Liver (tissue), 9 donors: Measurements from ENCODE around the gene CRYBG1. TPM values are rescaled to one million over a fixed set of nuclear protein-coding genes. Genes with fewer than 3 reads are reported as not detected.

Experiments used
- DNase-seq: peaks from one replicate; pipeline ENCODE4 v3.0.0-alpha.2; 2017; ENCODE audit warnings: low spot score
- H3K27ac ChIP-seq, 2 donors: one replicate each; pipeline ENCODE4 v1.7.0; 2013; ENCODE audit warnings: inconsistent platforms in 2 of 2, low read length in 2 of 2, control low read depth in 1 of 2, low read depth in 1 of 2, mild to moderate bottlenecking in 1 of 2
- H3K27me3 ChIP-seq, 4 donors: one replicate each; pipeline versions ENCODE4 v1.6.1 to v1.7.0; 2013; ENCODE audit warnings: low read length in 3 of 4, inconsistent platforms in 1 of 4, mild to moderate bottlenecking in 1 of 4, moderate library complexity in 1 of 4; ENCODE audit not compliant: control insufficient read depth in 4 of 4, insufficient read depth in 4 of 4
- H3K36me3 ChIP-seq, 4 donors: one replicate each; pipeline versions ENCODE4 v1.6.1 to v1.7.0; 2013; ENCODE audit warnings: low read length in 3 of 4, mild to moderate bottlenecking in 3 of 4, low read depth in 1 of 4, moderate library complexity in 1 of 4; ENCODE audit not compliant: control insufficient read depth in 4 of 4, insufficient read depth in 3 of 4
- H3K4me1 ChIP-seq, 4 donors: one replicate each; pipeline versions ENCODE4 v1.6.1 to v1.7.0; 2013; ENCODE audit warnings: low read length in 3 of 4, mild to moderate bottlenecking in 3 of 4, moderate library complexity in 1 of 4; ENCODE audit not compliant: control insufficient read depth in 4 of 4, insufficient read depth in 4 of 4
- H3K4me3 ChIP-seq, 3 donors: one replicate each; pipeline versions ENCODE4 v1.6.1 to v1.7.0; 2013; ENCODE audit warnings: low read length in 3 of 3, control low read depth in 1 of 3, low read depth in 1 of 3, mild to moderate bottlenecking in 1 of 3
- H3K9ac ChIP-seq, 2 donors: one replicate each; pipeline ENCODE4 v1.7.0; 2013; ENCODE audit warnings: low read length in 2 of 2, mild to moderate bottlenecking in 2 of 2, moderate library complexity in 2 of 2, control low read depth in 1 of 2, low read depth in 1 of 2
- H3K9me3 ChIP-seq, 4 donors: one replicate each; pipeline versions ENCODE4 v1.6.1 to v1.7.0; 2013; ENCODE audit warnings: low read length in 3 of 4; ENCODE audit not compliant: control insufficient read depth in 4 of 4
- ATF3 ChIP-seq: IDR thresholded peaks from 2 replicates; pipeline ENCODE4 v1.6.1; 2016; ENCODE audit warnings: antibody characterized with exemption
- EGR1 ChIP-seq, 2 donors: IDR thresholded peaks; 2 replicates each; pipeline ENCODE4 v1.6.1; 2016 to 2018; ENCODE audit warnings: antibody characterized with exemption in 2 of 2, low read depth in 2 of 2
- FOXA1 ChIP-seq: IDR thresholded peaks from 2 replicates; pipeline ENCODE4 v1.6.1; 2016; ENCODE audit warnings: antibody characterized with exemption
- FOXA2 ChIP-seq: IDR thresholded peaks from 2 replicates; pipeline ENCODE4 v1.6.1; 2016; ENCODE audit warnings: antibody characterized with exemption
- GABPA ChIP-seq, 2 donors: IDR thresholded peaks in 1 of 2; conservative IDR thresholded peaks in 1 of 2; 2 replicates each; pipeline ENCODE4 v1.6.1; 2016; ENCODE audit warnings: antibody characterized with exemption in 2 of 2, mild to moderate bottlenecking in 1 of 2, moderate library complexity in 1 of 2
- HNF4A ChIP-seq, 2 donors: conservative IDR thresholded peaks; 2 replicates each; pipeline ENCODE4 v1.6.1; 2016; ENCODE audit warnings: antibody characterized with exemption in 2 of 2, mild to moderate bottlenecking in 2 of 2
- HNF4G ChIP-seq: IDR thresholded peaks from 2 replicates; pipeline ENCODE4 v1.6.1; 2016; ENCODE audit warnings: antibody characterized with exemption
- RAD21 ChIP-seq, 2 donors: IDR thresholded peaks; 2 replicates each; pipeline ENCODE4 v1.6.1; 2016; ENCODE audit warnings: antibody characterized with exemption in 2 of 2, mild to moderate bottlenecking in 2 of 2
- RXRA ChIP-seq, 2 donors: IDR thresholded peaks; 2 replicates each; pipeline ENCODE4 v1.6.1; 2017 to 2018; ENCODE audit warnings: antibody characterized with exemption in 2 of 2, mild to moderate bottlenecking in 1 of 2
- SP1 ChIP-seq: IDR thresholded peaks from 2 replicates; pipeline ENCODE4 v1.6.1; 2018; ENCODE audit warnings: antibody characterized with exemption, mild to moderate bottlenecking
- TAF1 ChIP-seq: conservative IDR thresholded peaks from 2 replicates; pipeline ENCODE4 v1.6.1; 2016; ENCODE audit warnings: antibody characterized with exemption, mild to moderate bottlenecking
- YY1 ChIP-seq: IDR thresholded peaks from 2 replicates; pipeline ENCODE4 v1.6.1; 2016; ENCODE audit warnings: antibody characterized with exemption, mild to moderate bottlenecking
- ZBTB33 ChIP-seq: IDR thresholded peaks from 2 replicates; pipeline ENCODE4 v1.6.1; 2016; ENCODE audit warnings: antibody characterized with exemption
- WGBS: extraction: QIAGEN DNeasy Blood & Tissue Kit; methylation state at CpG from one replicate; pipeline ENCODE4 v1.1.7; 2013; 5-methylcytosine and 5-hydroxymethylcytosine counted together
- polyA plus RNA-seq, 2 donors: library from polyadenylated mRNA; stranded (reverse) in 1 of 2; unstranded in 1 of 2; fragments of 200-250 nt in 1 of 2; fragments of >200 nt in 1 of 2; fragmentation: Nextera tagmentation in 1 of 2; extraction: Ambion mirVana in 1 of 2; gene quantifications; one replicate each; pipeline versions ENCODE4 v1.2.1 to v1.2.3, GENCODE V29; 2013 to 2015
- total RNA-seq, 2 donors: library from RNA; depleted of rRNA; stranded (reverse); fragments of >200 nt; gene quantifications; one replicate each; pipeline ENCODE4 v1.2.3, GENCODE V29; 2014
- TF ChIP-seq, protein P1 (sequence below): IDR thresholded peaks from 2 replicates; pipeline ENCODE4 v1.6.1; 2016; ENCODE audit warnings: antibody characterized with exemption
- TF ChIP-seq, protein P2 (sequence below): fragments of 150-350 bp; IDR thresholded peaks from 2 replicates; pipeline ENCODE4 v1.5.1; 2017; ENCODE audit warnings: improper control_type of control experiment, low read depth, low read length; ENCODE audit not compliant: missing input control
- donor health status: healthy.
- donor health status: healthy.
- donor health status: healthy.
- donor health status: healthy.
- donor health status: healthy.

Gene CRYBG1
- total and polyA plus RNA-seq, 4 donors: 2.3 to 8.7 (median 4.0) TPM

- Histone ChIP-seq H3K9me3 (no peaks in the 10 kb centered on the region), H3K4me3 (no peak overlapping the region), H3K27me3 (no peaks in the 10 kb centered on the region), H3K27ac (no peak overlapping the region), H3K4me1 (peaks cover 0 to 5% (median 2%) of the 10 kb centered on the region in 4 donors), H3K9ac (no peak overlapping the region), H3K36me3 (no peaks in the 10 kb centered on the region)
- DNase-seq: no peak
- 94% methylated on average over 3 of the region's 3 CpGs for WGBS
- TF ChIP-seq GABPA (IDR thresholded peaks at IDR 0.05 in 1 of 2, conservative IDR thresholded peaks at IDR 0.05 in 1 of 2) (no peak), TAF1 (no peak), SP1 (no peak), FOXA2 (no peak), RXRA (IDR thresholded peaks at IDR 0.05) (no peak), RAD21 (IDR thresholded peaks at IDR 0.05) (no peak)
- TF ChIP-seq, protein P1, sequence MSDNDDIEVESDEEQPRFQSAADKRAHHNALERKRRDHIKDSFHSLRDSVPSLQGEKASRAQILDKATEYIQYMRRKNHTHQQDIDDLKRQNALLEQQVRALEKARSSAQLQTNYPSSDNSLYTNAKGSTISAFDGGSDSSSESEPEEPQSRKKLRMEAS: no peak
Measured at GRCh38 chr6:106431972-106432371, 71.5 kb downstream of the CRYBG1 start.

GRCh38 chr6:106434530-106434929 is 74.0 kb downstream of the CRYBG1 start:
- H3K4me3 ChIP-seq: no peak overlapping the region
- H3K36me3 ChIP-seq: no peaks in the 10 kb centered on the region
- no peak for DNase-seq
- H3K4me1 ChIP-seq: peaks cover 0 to 5% (median 2%) of the 10 kb centered on the region in 4 donors
- H3K9me3 ChIP-seq: no peaks in the 10 kb centered on the region
- no peak overlapping the region for H3K27ac ChIP-seq
- no peak for TF ChIP-seq ATF3
- no peak overlapping the region for H3K9ac ChIP-seq
- H3K27me3 ChIP-seq: peaks cover 0 to 2% (median 0%) of the 10 kb centered on the region in 4 donors

- Histone ChIP-seq H3K9me3 (no peaks in the 10 kb centered on the region), H3K27ac (no peak overlapping the region), H3K36me3 (no peaks in the 10 kb centered on the region), H3K4me3 (no peak overlapping the region), H3K27me3 (peaks cover 0 to 9% (median 1%) of the 10 kb centered on the region in 4 donors), H3K4me1 (no peaks in the 10 kb centered on the region), H3K9ac (no peak overlapping the region)
- TF ChIP-seq ZBTB33: no peak
- no peak for TF ChIP-seq TAF1
- TF ChIP-seq HNF4G: no peak
- TF ChIP-seq FOXA2: no peak
- no peak for TF ChIP-seq EGR1 (IDR thresholded peaks at IDR 0.05; ENCODE audit: low read depth in 2 of 2)
- TF ChIP-seq, protein P2, sequence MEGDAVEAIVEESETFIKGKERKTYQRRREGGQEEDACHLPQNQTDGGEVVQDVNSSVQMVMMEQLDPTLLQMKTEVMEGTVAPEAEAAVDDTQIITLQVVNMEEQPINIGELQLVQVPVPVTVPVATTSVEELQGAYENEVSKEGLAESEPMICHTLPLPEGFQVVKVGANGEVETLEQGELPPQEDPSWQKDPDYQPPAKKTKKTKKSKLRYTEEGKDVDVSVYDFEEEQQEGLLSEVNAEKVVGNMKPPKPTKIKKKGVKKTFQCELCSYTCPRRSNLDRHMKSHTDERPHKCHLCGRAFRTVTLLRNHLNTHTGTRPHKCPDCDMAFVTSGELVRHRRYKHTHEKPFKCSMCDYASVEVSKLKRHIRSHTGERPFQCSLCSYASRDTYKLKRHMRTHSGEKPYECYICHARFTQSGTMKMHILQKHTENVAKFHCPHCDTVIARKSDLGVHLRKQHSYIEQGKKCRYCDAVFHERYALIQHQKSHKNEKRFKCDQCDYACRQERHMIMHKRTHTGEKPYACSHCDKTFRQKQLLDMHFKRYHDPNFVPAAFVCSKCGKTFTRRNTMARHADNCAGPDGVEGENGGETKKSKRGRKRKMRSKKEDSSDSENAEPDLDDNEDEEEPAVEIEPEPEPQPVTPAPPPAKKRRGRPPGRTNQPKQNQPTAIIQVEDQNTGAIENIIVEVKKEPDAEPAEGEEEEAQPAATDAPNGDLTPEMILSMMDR: no peak
- TF ChIP-seq RAD21 (IDR thresholded peaks at IDR 0.05): no peak
- no peak for TF ChIP-seq HNF4A (conservative IDR thresholded peaks at IDR 0.05)
- no peak for TF ChIP-seq SP1
- TF ChIP-seq ATF3: no peak
- no peak for TF ChIP-seq FOXA1
- no peak for TF ChIP-seq YY1
- WGBS: 72% methylated on average over 2 of the region's 2 CpGs
- DNase-seq: no peak
Measured at GRCh38 chr6:106439459-106439858, 78.9 kb downstream of the CRYBG1 start.
